Ishikawa (cell line): Measurements from ENCODE around the gene VEPH1.

Experiments used
- CEBPB ChIP-seq: IDR thresholded peaks from 2 replicates; pipeline ENCODE4 v1.6.1; 2012
- CREB1 ChIP-seq: IDR thresholded peaks from 2 replicates; pipeline ENCODE4 v1.6.1; 2012; ENCODE audit warnings: low read depth
- EGR1 ChIP-seq: IDR thresholded peaks from 2 replicates; pipeline ENCODE4 v1.6.1; 2012
- EP300 ChIP-seq: IDR thresholded peaks from 2 replicates; pipeline ENCODE4 v1.6.1; 2012; ENCODE audit warnings: borderline replicate concordance
- FOXM1 ChIP-seq: IDR thresholded peaks from 2 replicates; pipeline ENCODE4 v1.6.1; 2012; ENCODE audit warnings: low read depth, borderline replicate concordance
- MAX ChIP-seq: IDR thresholded peaks from 2 replicates; pipeline ENCODE4 v1.6.1; 2012
- NFIC ChIP-seq: IDR thresholded peaks from 2 replicates; pipeline ENCODE4 v1.6.1; 2012
- RAD21 ChIP-seq: IDR thresholded peaks from 2 replicates; pipeline ENCODE4 v1.6.1; 2012; ENCODE audit warnings: low read depth
- REST ChIP-seq: IDR thresholded peaks from 2 replicates; pipeline ENCODE4 v1.6.1; 2012; ENCODE audit warnings: low read depth, mild to moderate bottlenecking
- TAF1 ChIP-seq: IDR thresholded peaks from 2 replicates; pipeline ENCODE4 v1.6.1; 2012; ENCODE audit warnings: low read depth, mild to moderate bottlenecking
- TCF12 ChIP-seq: IDR thresholded peaks from 2 replicates; pipeline ENCODE4 v1.6.1; 2012; ENCODE audit warnings: low read depth
- YY1 ChIP-seq: IDR thresholded peaks from 2 replicates; pipeline ENCODE4 v1.6.1; 2012; ENCODE audit warnings: low read depth
- ZBTB7A ChIP-seq: IDR thresholded peaks from 2 replicates; pipeline ENCODE4 v1.6.1; 2012; ENCODE audit warnings: low read depth

GRCh38 chr3:157323360-157323759 lies 179.9 kb downstream of the VEPH1 start:
- TF ChIP-seq CREB1 (no peak), TAF1 (no peak), CEBPB (no peak), EGR1 (no peak), FOXM1 (no peak), NFIC (no peak), YY1 (no peak), RAD21 (no peak), ZBTB7A (no peak), REST (no peak), EP300 (no peak), MAX (no peak), TCF12 (no peak)
